Breast epithelium (tissue), 4 donors: ENCODE results near the gene KIF17. TPM values are rescaled to one million over a fixed set of nuclear protein-coding genes. Genes with fewer than 3 reads are reported as not detected.

Experiments
- DNase-seq, 2 donors: peaks; one replicate each; pipeline ENCODE4 v3.0.0-alpha.2; 2019; ENCODE audit warnings: low spot score in 2 of 2
- H3K27ac ChIP-seq, 2 donors: fragments of 200-600 bp; sonication (generic) in 1 of 2; one replicate each; pipeline ENCODE4 v1.5.1; 2016 to 2019; ENCODE audit warnings: mild to moderate bottlenecking in 1 of 2
- H3K27me3 ChIP-seq, 2 donors: fragments of 200-600 bp; sonication (generic) in 1 of 2; one replicate each; pipeline versions ENCODE4 v1.5.1 to v1.6.0; 2017 to 2019; ENCODE audit warnings: control low read depth in 1 of 2, mild to moderate bottlenecking in 1 of 2
- H3K36me3 ChIP-seq: fragments of 200-600 bp; one replicate; pipeline ENCODE4 v1.5.1; 2019
- H3K4me1 ChIP-seq, 2 donors: fragments of 200-600 bp; sonication (generic); one replicate each; pipeline ENCODE4 v1.5.1; 2016 to 2019; ENCODE audit warnings: control low read depth in 1 of 2
- H3K4me3 ChIP-seq, 3 donors: fragments of 200-600 bp; sonication (generic); 1 replicate in 2 of 3; 2 replicates in 1 of 3; pipeline ENCODE4 v1.5.1; 2016 to 2019; ENCODE audit warnings: mild to moderate bottlenecking in 3 of 3, moderate library complexity in 2 of 3
- H3K9me3 ChIP-seq, 2 donors: fragments of 200-600 bp; sonication (generic) in 1 of 2; one replicate each; pipeline ENCODE4 v1.5.1; 2016 to 2019; ENCODE audit warnings: control low read depth in 1 of 2
- CTCF ChIP-seq, 3 donors: fragments of 450-650 bp; IDR thresholded peaks; one replicate each; pipeline ENCODE4 v1.5.1; 2016 to 2017; ENCODE audit warnings: antibody characterized with exemption in 3 of 3, mild to moderate bottlenecking in 3 of 3, moderate library complexity in 3 of 3
- POLR2A ChIP-seq: fragments of 450-650 bp; IDR thresholded peaks from one replicate; pipeline ENCODE4 v1.6.1; 2016; ENCODE audit warnings: antibody characterized with exemption, mild to moderate bottlenecking, moderate library complexity
- POLR2AphosphoS5 ChIP-seq, 3 donors: sonication (generic); formaldehyde crosslinking; IDR thresholded peaks; one replicate each; pipeline ENCODE4 v1.6.1; 2017; ENCODE audit warnings: antibody characterized with exemption in 3 of 3
- intact Hi-C: fragments of 100-400 bp; cut with DNase I; formaldehyde crosslinking; loops from one replicate; pipeline ENCODE4 v1.15.1; 2023; ENCODE audit warnings: low total_unique reads
- total RNA-seq, 3 donors: library from RNA; depleted of rRNA; stranded (reverse); fragments of >200 nt; gene quantifications; one replicate each; pipeline ENCODE4 v1.1.0, GENCODE V29; 2016

The KIF17 gene
- total RNA-seq, 3 donors from 2014 or later: 1.8 to 3.5 (median 2.0) TPM

DNA sequence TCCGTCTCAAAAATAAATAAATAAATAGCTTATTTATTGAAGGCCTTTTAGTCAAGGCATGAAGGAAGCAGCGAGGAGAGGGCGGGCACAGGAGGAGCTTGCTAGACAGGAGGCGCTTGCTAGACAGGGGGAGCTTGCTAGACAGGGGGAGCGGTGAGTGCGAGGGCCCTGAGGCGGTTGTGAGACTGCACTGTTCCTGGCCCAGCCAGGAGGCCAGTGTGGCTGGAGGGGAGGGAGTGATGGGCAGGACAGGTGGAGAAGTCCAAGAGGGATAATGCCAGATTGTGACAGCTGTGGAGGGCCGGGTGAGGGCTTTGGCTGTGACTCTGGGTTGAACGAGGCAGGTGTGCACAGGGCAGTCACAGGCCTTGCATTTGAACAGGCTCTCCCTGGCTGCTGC, 18.2 kb downstream of the KIF17 start:
- no peaks in the 10 kb centered on the region for H3K4me1 ChIP-seq
- no peaks in the 10 kb centered on the region for H3K36me3 ChIP-seq
- H3K9me3 ChIP-seq: no peaks in the 10 kb centered on the region
- intact Hi-C loops: no loop called here
- H3K27ac ChIP-seq: no peak overlapping the region
- no peak overlapping the region for H3K4me3 ChIP-seq
- H3K27me3 ChIP-seq: no peaks in the 10 kb centered on the region
- no peak for TF ChIP-seq CTCF (IDR thresholded peaks at IDR 0.05)
- TF ChIP-seq POLR2A: no peak
- no peak for TF ChIP-seq POLR2AphosphoS5 (IDR thresholded peaks at IDR 0.05)
- DNase-seq: peak in 1 of 2 donors; percentile 24

- TF ChIP-seq CTCF (IDR thresholded peaks at IDR 0.05) (no peak), POLR2AphosphoS5 (IDR thresholded peaks at IDR 0.05) (no peak), POLR2A (no peak)
- no peaks in the 10 kb centered on the region for H3K36me3 ChIP-seq
- no peak overlapping the region for H3K27ac ChIP-seq
These were observed 19.5 kb downstream of the KIF17 start for GRCh38 chr1:20698195-20698910.

GRCh38 chr1:20697563-20697962, 20.2 kb downstream of the KIF17 start:
- Histone ChIP-seq H3K4me3 (no peak overlapping the region), H3K9me3 (no peaks in the 10 kb centered on the region), H3K27me3 (no peaks in the 10 kb centered on the region), H3K4me1 (no peaks in the 10 kb centered on the region), H3K27ac (no peak overlapping the region), H3K36me3 (no peaks in the 10 kb centered on the region)
- intact Hi-C loops: no loop called here
- TF ChIP-seq POLR2A (no peak), POLR2AphosphoS5 (IDR thresholded peaks at IDR 0.05) (no peak), CTCF (IDR thresholded peaks at IDR 0.05) (no peak)
- no peak for DNase-seq

More at GRCh38 chr1:20698195-20698910, 19.5 kb downstream of the KIF17 start:
- H3K4me1 ChIP-seq: no peaks in the 10 kb centered on the region
- H3K4me3 ChIP-seq: no peak overlapping the region
- H3K9me3 ChIP-seq: no peaks in the 10 kb centered on the region
- intact Hi-C loops: no loop called here
- no peaks in the 10 kb centered on the region for H3K27me3 ChIP-seq
- no peak for DNase-seq

GRCh38 chr1:20696397-20697333, 21.1 kb downstream of the KIF17 start:
- Histone ChIP-seq H3K27ac (peak overlapping the region; percentile 78 to 81), H3K4me3 (peak overlapping the region; percentile 48 to 74 (median 58)), H3K4me1 (no peaks in the 10 kb centered on the region), H3K27me3 (no peaks in the 10 kb centered on the region), H3K36me3 (no peaks in the 10 kb centered on the region), H3K9me3 (no peaks in the 10 kb centered on the region)
- intact Hi-C loops: no loop called here
- peak in 1 of 3 donors; percentile 29 for TF ChIP-seq POLR2AphosphoS5 (IDR thresholded peaks at IDR 0.05)
- no peak for TF ChIP-seq POLR2A
- peak; percentile 75 to 88 (median 84) for TF ChIP-seq CTCF (IDR thresholded peaks at IDR 0.05)
- peak; percentile 69 to 78 for DNase-seq

DNA sequence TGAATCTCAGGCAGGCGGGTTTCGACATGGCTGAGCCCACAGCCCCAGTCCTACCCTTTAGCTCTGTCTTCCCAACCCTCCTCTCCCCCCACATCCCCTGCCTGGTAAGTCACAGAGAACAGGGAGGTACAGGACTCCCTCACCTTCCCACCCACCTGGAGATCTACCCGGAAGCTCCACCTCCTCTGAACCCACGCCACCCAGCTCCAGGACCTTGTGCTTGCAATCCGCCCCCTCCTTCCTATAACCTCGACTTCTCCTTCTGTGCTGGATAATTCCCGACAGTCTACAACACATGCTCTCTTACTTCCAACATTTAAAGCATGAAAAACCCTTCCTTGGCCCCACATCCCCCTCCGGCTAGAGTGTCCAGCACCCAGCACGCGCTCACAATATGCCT, 22.3 kb downstream of the KIF17 start:
- H3K27ac ChIP-seq: no peak overlapping the region
- no peak for TF ChIP-seq POLR2A
- H3K4me1 ChIP-seq: no peaks in the 10 kb centered on the region
- H3K4me3 ChIP-seq: no peak overlapping the region
- H3K9me3 ChIP-seq: no peaks in the 10 kb centered on the region
- no peak for DNase-seq
- intact Hi-C loops: no loop called here
- H3K36me3 ChIP-seq: no peaks in the 10 kb centered on the region
- H3K27me3 ChIP-seq: no peaks in the 10 kb centered on the region
